ENCODE results near the gene AFF3. TPM values are rescaled to one million over a fixed set of nuclear protein-coding genes. Genes with fewer than 3 reads are reported as not detected.
"Not testable (repeated sequence)": the region's sequence is repeated elsewhere in the genome, so short reads cannot be mapped to it uniquely, and the experiment has no call there.

AFF3 gene
- total and polyA plus RNA-seq, 8 donors, result 1.4 to 78.8 (median 14.7) TPM

DNA sequence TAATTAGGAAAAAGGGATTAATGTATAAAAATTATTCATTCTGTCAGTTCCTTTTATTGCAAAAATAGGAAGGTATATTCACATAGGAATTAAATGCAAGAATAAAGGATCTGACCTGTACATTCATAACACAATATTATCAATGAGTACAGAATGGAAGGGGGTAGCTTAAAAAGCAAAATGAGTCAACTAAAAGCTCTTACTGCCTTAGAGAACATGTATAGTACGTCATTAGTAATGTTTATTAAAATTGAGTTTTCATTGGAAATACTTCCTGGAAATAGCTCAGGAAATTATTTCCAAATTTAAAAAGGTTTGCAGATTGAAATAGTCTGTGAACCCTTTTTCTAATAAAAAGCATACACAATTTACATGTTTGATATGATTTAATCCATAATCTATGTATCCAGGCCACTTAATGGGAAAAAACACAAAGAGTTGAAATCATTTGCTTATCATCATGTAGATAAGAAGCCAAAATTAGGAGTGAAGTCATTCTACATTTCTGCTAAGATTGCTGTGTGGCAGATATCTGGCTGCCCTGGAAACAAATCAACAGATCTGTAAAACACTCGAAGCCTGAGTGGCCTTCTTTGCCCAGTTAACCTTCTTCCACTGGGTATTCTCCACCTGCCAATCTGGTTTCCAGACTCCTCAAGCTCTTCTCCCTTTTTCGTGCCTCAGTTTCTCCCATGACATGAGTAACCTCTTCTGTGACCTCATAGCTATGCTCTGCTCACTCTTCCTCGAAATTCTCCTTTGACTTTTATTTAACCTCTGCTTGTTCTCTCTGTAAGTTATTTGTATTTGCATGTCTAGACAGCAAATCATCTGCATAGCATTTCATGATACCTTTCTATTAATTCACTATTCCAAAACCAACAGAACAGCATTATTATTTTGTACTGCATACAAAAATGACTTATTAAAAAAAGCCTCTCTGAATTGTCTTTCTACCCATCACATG lies 471.3 kb downstream of the AFF3 start:
- intact Hi-C loops (cut with DNase I; ENCODE audit: low total_unique reads), result no loop called here
- DNase-seq, result peak in 1 of 2 donors; percentile 61
- Histone ChIP-seq H3K4me3 (no peak overlapping the region), H3K4me1 (peaks cover 0 to 32% (median 9%) of the 10 kb centered on the region in 4 donors), H3K27me3 (no peaks in the 10 kb centered on the region), H3K27ac (peak overlapping the region in 1 of 5 donors; percentile 24), H3K9me3 (peaks cover 0 to 4% (median 1%) of the 10 kb centered on the region in 4 donors), H3K36me3 (peaks cover 0 to 14% (median 0%) of the 10 kb centered on the region in 4 donors)
- TF ChIP-seq EP300 (IDR thresholded peaks at IDR 0.05) (no peak), POLR2AphosphoS5 (IDR thresholded peaks at IDR 0.05) (peak in 1 of 3 donors; percentile 23)
- 19 to 47% (median 36%) methylated on average over 4 of the region's 4 CpGs for WGBS, 5 donors

DNA sequence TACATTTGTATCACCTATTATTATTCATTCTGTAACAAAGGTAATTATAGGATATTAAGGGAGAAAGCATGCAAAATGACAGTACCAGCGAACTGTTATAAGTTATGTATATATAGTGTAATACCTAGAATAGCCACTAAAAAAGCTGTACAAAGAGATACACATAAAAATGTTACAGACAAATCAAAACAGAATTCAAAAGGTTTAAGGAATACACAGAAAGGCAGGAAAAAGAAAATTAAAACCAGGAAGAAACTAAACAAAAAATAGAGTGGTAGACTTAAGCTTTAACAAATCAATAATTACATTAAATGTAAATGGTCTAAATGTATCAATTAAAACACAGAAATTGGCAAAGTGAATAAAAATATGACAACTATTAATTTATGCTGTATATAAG lies 476.1 kb downstream of the AFF3 start:
- Histone ChIP-seq H3K36me3 (peaks cover 0 to 14% (median 0%) of the 10 kb centered on the region in 4 donors), H3K27ac (no peak overlapping the region), H3K27me3 (no peaks in the 10 kb centered on the region), H3K9me3 (peaks cover 0 to 4% (median 1%) of the 10 kb centered on the region in 4 donors), H3K4me3 (no peak overlapping the region), H3K4me1 (peaks cover 0 to 24% (median 10%) of the 10 kb centered on the region in 4 donors)
- no peak for DNase-seq
- 86 to 97% (median 95%) methylated on average over 1 of the region's 1 CpG for WGBS, 5 donors
- intact Hi-C loops (cut with DNase I; ENCODE audit: low total_unique reads), result no loop called here
- TF ChIP-seq EP300 (IDR thresholded peaks at IDR 0.05) (no peak), POLR2AphosphoS5 (IDR thresholded peaks at IDR 0.05) (no peak), POLR2A (IDR thresholded peaks at IDR 0.05) (no peak)
- TF ChIP-seq, protein P1, sequence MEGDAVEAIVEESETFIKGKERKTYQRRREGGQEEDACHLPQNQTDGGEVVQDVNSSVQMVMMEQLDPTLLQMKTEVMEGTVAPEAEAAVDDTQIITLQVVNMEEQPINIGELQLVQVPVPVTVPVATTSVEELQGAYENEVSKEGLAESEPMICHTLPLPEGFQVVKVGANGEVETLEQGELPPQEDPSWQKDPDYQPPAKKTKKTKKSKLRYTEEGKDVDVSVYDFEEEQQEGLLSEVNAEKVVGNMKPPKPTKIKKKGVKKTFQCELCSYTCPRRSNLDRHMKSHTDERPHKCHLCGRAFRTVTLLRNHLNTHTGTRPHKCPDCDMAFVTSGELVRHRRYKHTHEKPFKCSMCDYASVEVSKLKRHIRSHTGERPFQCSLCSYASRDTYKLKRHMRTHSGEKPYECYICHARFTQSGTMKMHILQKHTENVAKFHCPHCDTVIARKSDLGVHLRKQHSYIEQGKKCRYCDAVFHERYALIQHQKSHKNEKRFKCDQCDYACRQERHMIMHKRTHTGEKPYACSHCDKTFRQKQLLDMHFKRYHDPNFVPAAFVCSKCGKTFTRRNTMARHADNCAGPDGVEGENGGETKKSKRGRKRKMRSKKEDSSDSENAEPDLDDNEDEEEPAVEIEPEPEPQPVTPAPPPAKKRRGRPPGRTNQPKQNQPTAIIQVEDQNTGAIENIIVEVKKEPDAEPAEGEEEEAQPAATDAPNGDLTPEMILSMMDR (IDR thresholded peaks at IDR 0.05), result peak in 1 of 7 experiments; percentile 25

DNA sequence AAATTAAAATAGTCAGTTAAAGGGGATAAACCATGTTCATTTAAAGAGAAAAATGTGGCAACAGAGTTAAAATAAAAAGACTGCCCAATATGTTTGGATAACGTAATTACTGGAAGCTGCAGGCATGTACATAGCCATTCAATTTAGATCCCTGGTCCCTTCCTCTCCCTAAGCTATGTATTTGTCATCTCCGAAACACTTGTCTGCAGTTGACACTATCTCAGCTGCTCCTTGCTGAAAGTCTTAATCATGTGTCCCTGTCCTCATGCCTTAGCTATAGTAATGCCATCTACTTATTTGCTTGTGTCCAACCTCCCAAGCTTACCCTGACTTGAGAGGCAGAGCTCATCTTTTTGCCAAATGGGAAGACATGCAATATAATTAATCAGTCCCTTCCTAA lies 478.7 kb downstream of the AFF3 start:
- WGBS, 5 donors, result 92 to 99% (median 94%) methylated on average over 2 of the region's 2 CpGs
- intact Hi-C loops (cut with DNase I; ENCODE audit: low total_unique reads), result no loop called here

DNA sequence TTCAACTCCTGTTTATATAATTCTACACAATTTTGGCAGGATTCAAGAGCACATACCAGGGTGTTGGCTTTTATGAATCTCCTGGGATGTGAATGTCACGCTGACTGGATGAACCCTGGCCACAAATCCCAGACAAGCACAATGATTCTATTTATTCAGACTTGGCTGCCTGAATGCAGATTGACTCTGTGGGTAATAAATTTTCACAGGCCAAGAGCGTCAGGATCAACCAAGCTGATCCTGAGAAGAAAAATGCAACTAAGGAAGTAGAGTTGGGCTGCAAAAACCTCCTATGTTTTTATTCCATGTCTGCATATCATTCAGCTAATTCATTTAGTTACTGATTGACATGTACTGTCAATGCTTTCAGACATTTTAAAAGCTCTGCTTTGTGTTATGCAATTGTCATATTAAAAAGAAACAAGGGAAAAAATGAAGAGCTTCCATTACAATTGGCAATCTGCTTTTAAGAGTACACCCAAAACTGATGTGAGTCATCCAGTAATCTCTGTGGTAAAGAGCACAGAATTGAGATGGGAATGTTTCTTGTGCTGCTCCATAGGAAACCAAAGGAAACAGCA lies 479.5 kb downstream of the AFF3 start:
- peak in 1 of 2 donors; percentile 39 for DNase-seq
- Histone ChIP-seq H3K4me3 (no peak overlapping the region), H3K27ac (no peak overlapping the region), H3K36me3 (no peaks in the 10 kb centered on the region), H3K9me3 (no peaks in the 10 kb centered on the region), H3K4me1 (peaks cover 0 to 12% (median 8%) of the 10 kb centered on the region in 4 donors), H3K27me3 (no peaks in the 10 kb centered on the region)
- 40 to 63% (median 56%) methylated on average over 2 of the region's 2 CpGs for WGBS, 5 donors
- TF ChIP-seq EP300 (IDR thresholded peaks at IDR 0.05) (no peak), POLR2AphosphoS5 (IDR thresholded peaks at IDR 0.05) (no peak), POLR2A (IDR thresholded peaks at IDR 0.05) (no peak)
- TF ChIP-seq, protein P1 (IDR thresholded peaks at IDR 0.05), result no peak
- intact Hi-C loops (cut with DNase I; ENCODE audit: low total_unique reads), result no loop called here

More for the DNA sequence above, 478.7 kb downstream of the AFF3 start:
- no peak for TF ChIP-seq POLR2A (IDR thresholded peaks at IDR 0.05)
- TF ChIP-seq, protein P1 (IDR thresholded peaks at IDR 0.05), result no peak
- TF ChIP-seq POLR2AphosphoS5 (IDR thresholded peaks at IDR 0.05), result no peak
- TF ChIP-seq EP300 (IDR thresholded peaks at IDR 0.05), result no peak
- H3K9me3 ChIP-seq, result peaks cover 0 to 3% (median 0%) of the 10 kb centered on the region in 4 donors
- no peaks in the 10 kb centered on the region for H3K36me3 ChIP-seq
- H3K27me3 ChIP-seq, result no peaks in the 10 kb centered on the region
- no peak for DNase-seq
- H3K4me1 ChIP-seq, result peaks cover 0 to 12% (median 8%) of the 10 kb centered on the region in 4 donors
- no peak overlapping the region for H3K27ac ChIP-seq
- H3K4me3 ChIP-seq, result no peak overlapping the region

DNA sequence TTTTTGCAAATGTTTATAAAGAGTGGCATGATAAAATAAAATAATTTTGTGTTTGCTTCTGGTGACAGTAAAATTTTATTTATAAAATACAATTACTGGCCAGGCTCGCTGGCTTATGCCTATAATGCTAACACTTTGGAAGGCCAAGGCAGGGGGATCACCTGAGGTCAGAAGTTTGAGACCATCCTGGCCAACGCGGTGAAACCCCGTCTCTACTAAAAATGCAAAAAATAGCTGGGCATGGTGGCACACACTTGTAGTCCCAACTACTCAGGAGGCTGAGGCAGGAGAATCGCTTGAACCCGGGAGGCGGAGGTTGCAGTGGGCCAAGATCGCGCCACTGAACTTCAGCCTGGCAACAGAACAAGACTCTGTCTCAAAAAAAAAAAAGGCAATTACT lies 480.6 kb downstream of the AFF3 start:
- H3K27me3 ChIP-seq; H3K4me3 ChIP-seq; H3K36me3 ChIP-seq; DNase-seq; intact Hi-C loops (cut with DNase I; ENCODE audit: low total_unique reads); H3K27ac ChIP-seq; H3K9me3 ChIP-seq: not testable (repeated sequence)
- H3K4me1 ChIP-seq, result peaks cover 0 to 12% (median 8%) of the 10 kb centered on the region in 4 donors
- 94 to 96% (median 96%) methylated on average over 9 of the region's 9 CpGs for WGBS, 5 donors

All from stomach (tissue), 9 donors.